HG03060 (cell line): ENCODE measurements around the gene AUP1.
"Not testable (repeated sequence)": the region's sequence is repeated elsewhere in the genome, so short reads cannot be mapped to it uniquely, and the experiment has no call there.

Source experiments
- ATAC-seq: cut with Tn5 transposase; IDR thresholded peaks from one replicate; pipeline ENCODE4 v1.9.1; 2021; ENCODE audit warnings: low read depth, moderate number of reproducible peaks; ENCODE audit not compliant: unreplicated experiment

Gene AUP1

GRCh38 chr2:74529357-74530238 is at the start of gene AUP1, which contains the start of gene HTRA2:
Gene AUP1, minus strand, starts transcription at chr2:74529706. Its CDS starts 77 bp downstream, at chr2:74529629.
Gene HTRA2, plus strand, starts transcription at chr2:74529933. Its CDS starts 74 bp downstream, at chr2:74530007.
- ATAC-seq = peak; percentile 68

- ATAC-seq = no peak
These were observed 48.9 kb upstream of the AUP1 start for GRCh38 chr2:74578408-74578807.

- no peak for ATAC-seq
These were observed 47.9 kb upstream of the AUP1 start for GRCh38 chr2:74577448-74577847.

GRCh38 chr2:74576863-74577229 is 47.3 kb upstream of the AUP1 start:
- ATAC-seq = no peak

- ATAC-seq = no peak
These were observed 46.8 kb upstream of the AUP1 start for GRCh38 chr2:74576211-74576862.

GRCh38 chr2:74575320-74575719 is 45.8 kb upstream of the AUP1 start:
- ATAC-seq = no peak

GRCh38 chr2:74573747-74574562 is 44.4 kb upstream of the AUP1 start:
- ATAC-seq = no peak

- no peak for ATAC-seq
These were observed 42.8 kb upstream of the AUP1 start for GRCh38 chr2:74572178-74572925.

GRCh38 chr2:74571058-74571457 is 41.6 kb upstream of the AUP1 start:
- ATAC-seq = peak; percentile 53

- ATAC-seq = no peak
These were observed 40.2 kb upstream of the AUP1 start for GRCh38 chr2:74569686-74570085.

- no peak for ATAC-seq
These were observed 38.4 kb upstream of the AUP1 start for GRCh38 chr2:74567881-74568280.

GRCh38 chr2:74566754-74567085 is 37.2 kb upstream of the AUP1 start:
- ATAC-seq = no peak

GRCh38 chr2:74566076-74566753 is 36.7 kb upstream of the AUP1 start:
- ATAC-seq = no peak

- ATAC-seq = no peak
These were observed 34.7 kb upstream of the AUP1 start for GRCh38 chr2:74564222-74564621.

GRCh38 chr2:74562126-74562775 is 32.7 kb upstream of the AUP1 start:
- no peak for ATAC-seq

- ATAC-seq = not testable (repeated sequence)
These were observed 31.5 kb upstream of the AUP1 start for GRCh38 chr2:74561022-74561421.

- ATAC-seq = no peak
These were observed 31.1 kb upstream of the AUP1 start for GRCh38 chr2:74560591-74560990.

- ATAC-seq = no peak
These were observed 30.4 kb upstream of the AUP1 start for GRCh38 chr2:74559912-74560311.
